ENCODE results near the gene AK8.

AK8 gene

DNA sequence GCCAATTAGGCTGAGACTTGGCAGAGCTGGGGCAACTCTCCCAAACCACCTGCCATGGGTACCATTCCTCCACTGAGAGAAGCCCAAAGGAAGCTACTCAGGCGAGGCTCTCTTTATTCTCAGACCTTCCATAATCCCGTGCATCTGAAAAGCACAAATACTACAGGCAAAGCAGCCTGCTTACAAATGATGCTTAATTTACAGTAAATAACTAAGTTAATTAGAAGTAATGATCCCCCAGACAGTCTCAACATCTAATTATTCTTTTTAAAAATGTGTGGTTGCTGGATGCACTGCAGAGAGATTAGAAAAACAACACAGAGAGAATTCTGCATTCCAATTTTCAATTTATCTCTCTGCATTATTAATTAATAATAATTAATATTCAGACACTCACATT, 53.1 kb downstream of the AK8 start:
- no peak for DNase-seq

DNA sequence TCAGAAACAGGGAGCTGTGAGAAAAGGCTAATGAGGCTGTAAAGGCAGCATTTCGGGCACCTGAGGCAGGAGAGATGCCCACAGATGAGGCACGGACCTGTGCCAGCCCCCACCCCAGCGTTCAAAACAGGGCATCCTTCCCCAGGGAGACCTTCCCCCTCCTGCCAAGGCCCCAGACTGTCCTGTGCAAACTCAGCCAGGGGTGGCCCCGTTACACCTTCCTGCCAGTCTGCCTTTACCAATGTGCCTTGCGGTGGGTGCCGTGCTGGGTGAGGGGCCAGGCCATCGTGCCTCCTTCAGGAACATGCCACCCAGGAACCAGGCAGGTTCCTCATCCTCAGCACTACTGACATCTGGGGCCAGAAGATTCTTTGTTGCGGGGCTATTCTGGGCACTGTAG, 53.9 kb downstream of the AK8 start:
- no peak for DNase-seq

DNA sequence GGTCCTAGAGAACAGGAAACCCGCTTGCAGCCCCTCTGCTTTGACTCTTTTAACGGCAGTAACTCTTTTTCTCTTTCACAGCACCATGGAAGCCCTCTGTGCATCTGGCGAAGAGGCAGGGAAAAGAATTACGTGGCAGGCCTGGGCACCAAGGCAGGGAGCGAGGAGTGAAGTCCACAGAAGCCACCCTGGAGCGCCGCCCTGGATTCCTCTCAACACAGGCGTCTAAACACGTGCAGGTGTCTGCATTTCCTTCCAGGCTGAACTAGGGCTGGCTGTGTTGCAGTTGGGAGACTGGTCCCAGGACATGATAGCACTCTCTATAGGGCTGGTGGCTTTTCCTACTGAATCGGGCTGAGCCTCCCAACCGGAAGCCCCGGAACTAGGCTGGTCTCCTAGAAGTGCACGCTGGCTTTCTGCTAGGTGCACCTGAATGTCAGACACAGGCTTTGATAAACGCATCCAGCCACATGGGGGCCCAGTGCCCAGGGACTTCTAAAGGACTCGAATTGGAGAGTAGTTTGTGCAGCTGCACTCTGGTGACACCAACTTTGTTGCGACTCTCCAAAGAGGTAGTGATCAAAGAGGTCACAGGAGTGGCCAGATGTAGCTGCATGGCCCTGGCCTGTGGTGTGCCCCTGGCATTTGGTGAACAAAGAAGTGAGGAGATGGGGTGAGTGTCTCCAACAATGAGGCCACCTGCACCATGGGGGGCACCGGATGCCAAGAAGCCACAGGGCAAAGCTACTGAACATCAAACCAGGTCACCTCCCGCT, 54.5 kb downstream of the AK8 start:
- no peak for DNase-seq

DNA sequence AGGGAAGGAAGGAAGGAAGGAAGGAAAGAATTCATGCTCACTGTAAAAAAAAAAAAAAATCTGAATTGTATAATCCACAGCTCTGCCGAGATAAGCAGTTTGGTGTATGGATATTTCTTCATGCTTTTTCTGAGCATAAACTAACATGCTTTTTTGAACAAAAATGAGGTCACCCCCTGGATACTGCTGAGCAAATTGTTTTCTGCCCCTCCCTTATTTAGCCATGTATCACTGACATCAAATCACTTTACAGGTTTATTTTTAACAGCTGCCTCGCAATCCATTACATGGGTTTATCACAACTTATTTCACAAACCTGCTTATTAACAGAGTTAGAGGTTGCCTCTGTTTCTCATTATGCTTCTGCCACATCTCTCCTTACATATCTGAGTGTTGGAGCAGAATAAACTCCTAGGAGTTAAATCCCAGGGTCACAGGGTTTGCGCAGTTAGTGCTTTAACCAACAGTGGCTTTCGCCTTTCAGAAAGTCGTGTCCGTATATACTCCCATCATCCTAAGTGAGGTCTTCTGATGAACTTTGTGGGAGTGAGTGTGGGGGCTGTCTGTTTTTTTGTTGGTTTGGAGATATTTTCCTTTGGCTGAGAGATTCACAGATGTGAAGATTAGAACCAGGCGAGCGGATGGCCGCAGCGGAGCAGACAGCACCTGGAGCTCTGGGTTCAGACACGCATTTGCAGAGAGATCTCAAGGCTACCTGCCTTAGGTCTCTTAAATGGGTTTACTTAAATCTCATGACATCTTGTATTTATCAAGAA, 57.7 kb downstream of the AK8 start:
- DNase-seq, result no peak

DNA sequence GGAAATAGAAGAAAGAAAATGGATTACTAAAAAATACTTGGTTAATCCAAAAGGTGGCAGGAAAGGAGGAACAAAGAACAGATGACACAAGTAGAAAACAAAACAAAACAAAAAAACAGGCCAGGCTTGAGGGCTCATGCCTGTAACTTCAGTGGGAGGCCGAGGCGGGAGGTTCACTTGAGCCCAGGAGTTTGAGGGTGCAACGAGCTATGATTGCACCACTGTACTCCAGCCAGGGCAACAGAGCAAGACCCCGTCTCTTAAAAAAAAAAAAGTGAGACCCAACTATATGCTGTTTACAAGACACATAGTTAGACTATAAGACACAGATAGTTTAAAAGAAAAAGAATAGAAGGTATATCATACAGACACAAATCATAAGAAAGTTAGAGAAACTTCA, 59.5 kb downstream of the AK8 start:
- DNase-seq, result no peak

DNA sequence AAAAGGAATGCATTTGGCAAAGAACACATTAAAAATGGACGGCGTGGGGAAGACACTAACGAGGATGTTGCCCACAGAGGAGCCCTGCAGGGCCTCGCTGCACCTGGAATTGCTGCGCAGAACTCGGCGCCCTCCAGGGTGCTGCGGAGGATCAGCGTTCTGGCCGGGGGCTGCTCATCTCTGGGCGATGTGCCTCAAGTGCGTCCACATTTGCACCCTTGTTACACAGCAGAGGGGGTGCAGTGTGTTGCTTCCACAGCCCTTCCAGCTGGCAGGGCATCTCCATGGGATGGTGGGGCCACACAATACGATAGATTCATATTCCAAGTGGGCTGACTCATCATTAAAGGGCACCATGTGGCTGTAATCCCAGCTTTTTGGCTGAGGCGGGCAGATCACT, 63.1 kb downstream of the AK8 start:
- DNase-seq, result no peak

DNA sequence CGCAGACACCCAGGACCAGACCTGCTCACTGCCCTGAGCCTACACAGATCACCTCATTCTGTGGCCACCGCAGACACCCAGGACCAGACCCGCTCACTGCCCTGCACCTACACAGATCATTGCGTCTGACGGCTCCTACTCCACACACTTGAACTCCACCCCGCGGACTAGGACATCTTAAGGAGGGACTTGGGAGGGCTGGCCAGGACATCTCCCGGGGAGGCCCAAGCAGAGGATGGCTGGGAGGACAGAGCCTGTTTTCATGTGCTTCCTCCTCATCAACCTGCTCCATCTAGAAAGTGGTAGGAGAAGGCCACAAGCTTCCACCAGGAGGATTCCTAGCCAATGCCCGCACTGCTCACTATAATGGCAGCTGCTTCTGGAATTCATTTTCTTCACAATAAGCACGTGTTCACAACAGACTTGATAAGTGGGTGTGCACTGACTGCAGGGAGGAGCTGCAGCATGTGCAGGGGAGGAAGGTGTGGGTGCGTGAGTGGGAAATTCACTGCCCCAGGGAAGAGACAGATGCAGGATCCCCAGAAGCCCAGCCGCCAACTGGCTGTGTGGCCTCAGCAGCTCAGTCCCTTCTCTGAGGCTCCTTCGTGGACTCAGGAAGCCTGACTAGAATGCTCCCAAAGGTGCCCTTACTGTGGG, 64.8 kb downstream of the AK8 start:
- no peak for DNase-seq

DNA sequence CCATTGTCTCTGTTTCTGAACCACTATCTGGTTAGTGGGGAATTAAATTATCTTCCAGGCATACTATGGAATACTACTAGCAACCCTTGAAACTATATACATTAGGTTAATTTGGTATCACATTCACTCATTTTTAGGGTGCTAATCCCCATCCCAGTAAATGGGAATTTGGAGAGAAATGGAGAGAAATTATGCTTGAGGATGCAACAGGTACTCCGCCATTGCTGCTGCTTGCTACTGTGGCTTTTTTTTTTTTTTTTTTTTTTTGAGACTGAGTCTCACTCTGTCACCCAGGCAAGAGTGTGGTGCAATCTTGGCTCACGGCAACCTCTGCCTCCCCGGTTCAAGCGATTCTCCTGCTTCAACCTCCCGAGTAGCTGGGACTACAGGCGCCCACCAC, 66.1 kb downstream of the AK8 start:
- DNase-seq, result no peak

DNA sequence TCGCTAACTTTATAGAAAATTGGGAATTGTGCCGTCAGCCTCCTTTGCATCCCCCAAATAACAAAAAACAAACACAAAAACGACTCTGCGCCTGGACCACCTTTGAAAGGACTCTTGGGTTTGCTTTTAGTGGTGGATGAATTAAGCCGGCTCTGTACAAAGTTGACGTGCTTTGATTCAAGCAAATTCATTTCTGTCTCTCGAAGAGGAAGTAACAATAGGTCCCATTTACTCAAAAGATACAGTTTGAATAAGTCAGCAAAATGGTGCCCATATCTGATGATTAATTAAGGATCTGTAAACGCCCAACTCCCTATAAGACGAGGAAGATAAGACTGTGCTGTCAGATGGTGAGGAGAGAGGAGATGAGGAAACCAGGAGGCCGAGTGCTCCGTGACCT, 67.8 kb downstream of the AK8 start:
- DNase-seq, result no peak

DNA sequence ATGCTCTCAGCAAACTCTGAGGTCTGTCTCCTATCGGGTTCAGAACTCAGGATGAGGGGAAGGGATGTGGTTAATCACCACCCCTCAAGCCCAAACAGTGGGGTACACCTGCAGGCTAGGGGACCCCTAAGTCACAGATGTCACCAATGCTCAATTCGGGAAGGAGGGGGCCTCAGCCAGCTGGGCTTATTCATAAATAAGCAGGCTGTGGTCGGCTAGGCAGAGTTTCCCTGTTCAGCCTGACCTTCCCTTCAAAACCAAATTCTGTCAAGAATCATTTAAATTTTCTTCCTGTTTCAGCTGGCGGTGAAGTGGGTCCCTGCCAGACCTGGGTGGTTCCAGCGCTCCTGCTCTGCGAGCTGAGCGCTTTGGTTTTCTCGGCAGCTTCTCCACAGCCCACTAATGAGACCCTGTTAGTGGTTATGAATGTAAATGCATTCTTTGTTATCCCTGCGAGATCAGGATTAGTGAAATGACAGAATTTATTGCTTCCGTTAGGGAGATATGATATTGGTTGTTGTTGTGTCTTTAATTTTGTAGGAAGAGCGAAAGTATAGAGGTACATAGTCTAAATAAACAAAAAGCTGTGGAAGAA, 68.3 kb downstream of the AK8 start:
- no peak for DNase-seq

DNA sequence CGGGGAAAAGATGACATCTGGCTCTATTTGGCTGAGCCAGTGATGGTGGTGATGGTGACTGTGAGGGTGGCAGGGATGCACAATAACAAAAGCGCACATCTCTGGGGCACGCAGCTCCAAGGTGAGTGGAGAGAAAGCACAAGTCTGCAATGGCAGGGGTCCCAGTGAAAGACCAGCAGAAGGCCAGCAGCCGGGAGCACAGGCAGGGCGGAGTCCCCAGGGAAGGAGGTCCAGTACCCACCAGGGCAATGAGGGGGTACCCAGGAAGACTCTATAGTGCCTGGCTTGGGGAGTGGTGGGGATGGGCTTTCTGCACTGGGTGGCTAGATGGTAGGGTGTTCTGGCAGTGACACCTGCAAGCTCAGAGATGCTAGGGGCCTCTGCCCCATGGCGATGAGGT, 69.4 kb downstream of the AK8 start:
- DNase-seq, result no peak

DNA sequence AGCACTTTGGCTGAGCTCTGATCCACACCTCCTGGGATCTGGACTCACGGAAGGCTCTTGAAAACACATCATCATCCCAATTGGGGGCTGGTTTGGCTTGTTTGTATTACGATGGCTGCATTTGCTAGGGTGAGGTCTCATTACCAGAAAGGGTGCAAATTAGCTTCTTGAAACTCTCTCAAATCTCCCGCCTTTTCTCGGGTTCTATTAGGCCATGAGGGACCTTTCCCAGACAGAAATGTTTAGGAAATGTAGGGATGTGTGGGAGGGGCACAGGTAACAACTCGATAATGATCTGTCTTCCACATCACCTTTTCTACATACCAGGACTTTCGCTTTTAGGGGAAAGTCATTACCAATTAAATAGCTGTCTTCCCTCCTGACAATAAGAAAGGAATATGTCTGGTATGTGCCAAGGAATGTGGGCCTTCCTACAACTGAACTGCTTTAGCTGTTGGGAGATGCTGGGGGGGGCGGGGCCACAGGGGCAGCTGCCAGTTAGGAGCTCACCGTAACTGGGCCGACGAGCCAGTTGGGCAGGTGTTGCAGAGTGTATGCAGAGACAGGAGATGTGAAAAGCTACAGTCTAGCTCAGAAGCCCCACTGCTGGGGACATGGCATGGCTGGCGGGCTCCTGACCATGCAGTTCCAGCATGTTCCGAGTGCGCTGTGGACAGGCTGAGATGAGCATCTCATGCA, 71.2 kb downstream of the AK8 start:
- peak; percentile 15 for DNase-seq

DNA sequence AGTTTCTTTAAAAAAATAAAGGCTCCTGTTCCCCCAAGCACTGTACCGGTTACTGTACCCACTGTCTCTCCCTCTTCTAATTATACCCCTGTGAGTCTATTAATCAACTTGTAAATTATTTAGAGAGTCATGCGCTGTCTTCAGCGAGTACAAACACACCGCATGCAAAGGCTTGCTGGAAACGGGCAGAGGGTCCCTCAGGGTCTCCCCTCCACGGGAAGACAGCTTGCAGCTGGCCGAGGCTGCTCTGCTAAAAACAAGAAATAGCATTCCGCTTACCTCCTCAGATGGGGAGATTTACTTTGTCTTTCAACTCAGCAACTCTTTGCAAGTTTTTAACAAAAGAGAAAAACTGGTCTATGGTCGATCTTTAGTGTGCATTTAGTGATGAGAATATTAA, 71.8 kb downstream of the AK8 start:
- DNase-seq, result no peak

DNA sequence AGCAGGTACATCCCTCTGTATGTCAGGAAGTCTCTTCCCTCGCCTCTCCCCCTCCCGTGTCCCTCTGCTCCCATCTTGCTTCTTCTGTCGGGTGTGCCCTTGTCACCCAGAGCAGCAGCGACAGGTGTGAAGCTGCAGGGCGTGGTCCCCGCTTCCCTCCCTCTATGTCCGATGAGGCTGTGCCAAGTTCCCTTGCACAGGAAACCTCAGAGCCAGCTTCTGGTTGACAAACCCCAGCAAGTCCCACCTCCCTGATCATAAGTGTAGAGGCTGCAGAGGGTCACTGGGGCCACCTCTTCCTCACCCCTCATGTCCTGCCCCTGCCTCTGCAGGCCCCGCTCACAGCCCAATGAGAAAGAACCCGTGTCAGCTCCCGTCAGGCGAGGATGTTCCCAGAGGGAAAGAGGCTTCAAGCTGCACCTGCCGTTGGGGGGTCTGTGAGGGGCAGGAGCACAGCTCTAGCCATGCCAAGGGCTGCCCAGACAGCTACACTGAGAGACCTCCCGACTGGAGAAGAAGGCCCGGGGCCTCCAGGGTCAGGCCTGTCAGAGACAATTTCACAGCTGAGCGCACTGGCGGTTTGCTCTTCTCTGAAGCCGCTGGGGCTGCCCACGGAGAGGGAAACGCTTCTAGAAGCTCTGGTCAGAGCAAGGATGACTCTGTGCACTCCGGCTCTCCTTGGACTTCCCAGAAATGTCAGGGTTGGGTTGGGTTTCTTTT, 73.3 kb downstream of the AK8 start:
- no peak for DNase-seq

DNA sequence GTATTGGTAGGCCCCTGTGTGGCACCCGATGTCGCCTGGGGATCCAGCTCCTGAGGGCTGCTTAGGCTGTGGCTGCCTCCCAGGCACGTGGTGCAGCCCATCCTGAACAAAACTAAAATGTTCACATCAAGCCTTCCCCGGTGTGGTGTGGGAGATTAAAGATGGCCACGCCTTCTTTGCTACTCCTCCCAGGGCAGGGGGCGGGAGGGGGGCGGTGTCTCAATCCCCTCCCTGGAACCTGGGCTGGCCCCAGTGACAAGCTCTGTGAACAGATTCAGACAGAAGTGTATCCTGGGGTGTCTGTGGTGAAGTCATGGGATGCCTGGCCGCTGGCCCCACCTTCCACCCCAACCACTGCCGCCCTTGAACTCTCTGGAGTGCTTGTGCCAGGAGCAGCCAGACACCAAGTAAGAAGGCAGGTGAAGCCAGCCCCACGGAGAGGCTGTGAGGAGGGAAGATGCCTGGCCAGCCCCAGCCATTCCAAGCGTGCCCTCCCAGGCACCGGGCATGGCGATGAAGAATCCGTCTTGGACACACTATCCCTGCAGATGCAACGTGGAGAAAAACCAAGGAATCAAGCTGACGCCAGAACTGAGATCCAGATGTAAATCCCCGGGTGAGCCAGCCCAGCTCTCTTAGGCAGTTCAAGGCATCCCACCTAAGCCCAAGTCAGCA, 75.8 kb downstream of the AK8 start:
- DNase-seq, result no peak

DNA sequence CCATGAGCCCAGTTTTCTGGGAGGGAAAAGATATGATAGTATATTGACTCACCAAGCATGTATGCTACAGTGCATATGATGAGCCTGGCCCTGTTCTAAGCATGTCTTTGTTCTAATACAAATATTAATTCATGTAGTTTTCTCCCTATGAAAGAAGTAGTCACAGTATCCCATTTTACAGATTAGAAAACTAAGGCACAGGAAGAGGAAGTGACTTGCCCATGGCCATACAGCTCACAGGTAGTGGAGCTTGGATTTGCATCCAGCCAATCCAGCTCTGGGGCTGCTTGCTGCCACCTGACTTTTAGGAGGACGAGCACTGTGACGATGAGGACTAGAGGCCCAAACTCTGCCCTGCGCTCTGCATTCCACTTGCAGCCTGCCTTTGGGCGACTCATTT, 76.4 kb downstream of the AK8 start:
- no peak for DNase-seq

DNA sequence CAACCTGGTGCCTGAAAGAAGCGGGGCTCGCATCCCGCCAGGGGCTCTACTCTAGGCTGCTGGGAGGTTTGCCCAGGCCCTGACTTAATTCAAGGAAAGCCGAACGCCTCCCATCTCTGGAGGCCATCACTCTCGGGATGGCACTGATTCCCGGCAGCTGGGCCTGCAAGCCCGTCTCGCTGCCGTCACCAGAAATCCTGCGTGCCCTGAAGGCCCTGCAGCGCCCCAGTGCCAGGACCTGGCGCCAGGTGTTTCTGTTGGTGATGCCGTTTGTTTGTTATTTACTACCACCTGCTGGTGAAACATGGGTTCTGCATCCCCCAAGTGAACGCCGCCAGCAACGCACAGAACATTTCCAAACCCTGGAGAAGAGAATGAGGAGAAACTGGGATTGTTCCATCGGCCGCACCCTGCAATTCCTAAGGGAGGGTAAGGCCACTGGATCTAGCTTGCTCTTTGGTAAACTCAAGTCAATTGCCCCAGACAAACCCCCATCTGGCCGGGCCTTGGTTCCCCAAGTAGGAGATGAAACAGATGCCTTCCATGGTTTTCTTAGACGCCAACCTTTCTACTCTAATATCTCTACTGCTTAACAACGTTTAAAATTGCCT, 77.9 kb downstream of the AK8 start:
- DNase-seq, result peak; percentile 33

DNA sequence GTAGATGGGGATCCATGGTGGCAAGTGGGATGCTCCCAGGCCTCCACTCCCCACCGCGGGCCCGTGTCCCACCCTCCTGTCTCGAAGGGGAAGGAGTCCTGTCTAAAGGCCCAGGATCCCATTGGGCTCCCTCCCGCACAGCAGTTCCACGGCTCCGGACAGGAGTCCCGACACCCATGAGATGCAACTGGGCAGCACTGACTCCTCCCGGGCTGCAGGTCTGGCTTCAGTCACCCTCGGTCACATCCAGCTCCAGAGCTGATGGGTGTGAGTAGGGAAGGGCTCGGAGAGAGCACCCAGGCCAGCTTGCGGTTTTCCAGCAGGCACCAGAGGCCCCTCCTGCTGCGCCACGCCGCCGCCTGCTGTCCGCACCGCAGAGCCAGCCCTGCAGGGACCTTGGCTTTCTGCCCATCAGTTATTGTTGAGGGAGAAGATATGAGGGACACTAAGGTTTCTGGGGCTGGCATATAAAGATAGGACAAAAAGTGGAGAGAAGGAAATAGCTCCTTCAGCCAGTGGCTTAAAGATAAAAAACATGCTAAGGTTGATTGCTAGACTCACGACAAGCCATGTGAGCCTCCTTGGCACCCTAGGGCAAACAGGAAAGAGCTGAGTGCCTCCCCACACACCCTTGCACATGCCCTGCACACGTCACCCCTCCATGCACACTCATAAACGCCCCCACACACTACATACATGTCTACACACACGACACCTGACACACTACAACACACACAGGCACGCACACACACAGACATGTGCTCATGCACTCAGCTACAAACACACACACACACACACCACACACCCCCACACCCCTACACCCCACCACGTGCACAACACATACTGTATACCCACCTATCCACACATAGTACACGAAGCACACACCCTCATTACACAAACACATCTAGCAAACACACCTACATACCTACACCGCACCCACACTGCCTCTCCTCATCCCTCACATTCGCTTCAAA, 79.0 kb downstream of the AK8 start:
- DNase-seq, result no peak

DNA sequence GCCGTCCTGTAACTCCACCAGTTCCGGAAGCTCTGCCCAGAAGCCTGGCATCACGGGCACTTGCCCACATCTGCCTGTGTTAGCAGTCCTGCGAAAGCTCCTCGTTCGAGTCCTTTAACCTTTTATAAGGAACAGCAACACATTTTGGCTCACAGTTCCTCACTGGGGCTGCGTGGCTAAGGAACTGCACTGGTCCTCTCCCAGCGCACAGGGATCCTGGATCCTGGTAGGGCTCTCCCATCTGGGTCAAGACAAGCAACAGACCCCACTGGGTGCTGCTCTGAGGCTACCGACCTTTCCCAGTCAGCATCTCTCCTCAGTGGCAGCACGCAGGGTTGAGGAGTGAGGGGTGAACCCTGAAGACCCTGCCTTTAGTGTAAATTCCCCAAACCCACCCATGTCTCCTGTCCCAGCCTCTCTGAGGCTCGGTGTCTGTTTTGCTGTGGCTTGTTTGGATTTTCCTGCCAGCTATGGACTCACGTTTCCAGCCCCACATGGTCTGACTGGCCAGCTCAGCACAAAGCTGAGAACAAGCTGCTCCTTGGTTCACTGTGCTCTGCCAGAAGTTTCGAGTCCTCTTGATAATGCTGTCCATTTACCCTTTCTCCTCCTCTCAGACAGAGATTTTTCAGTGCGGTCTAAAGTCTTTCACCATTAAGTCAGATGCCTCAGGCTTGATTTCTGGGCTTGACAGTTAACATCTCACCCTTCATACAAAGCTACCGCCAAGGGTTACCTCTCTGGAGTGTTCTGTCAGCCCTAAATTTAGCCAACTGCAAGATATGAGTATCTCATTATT, 80.0 kb downstream of the AK8 start:
- no peak for DNase-seq
